ENCODE results near the gene ITSN2.

DNA sequence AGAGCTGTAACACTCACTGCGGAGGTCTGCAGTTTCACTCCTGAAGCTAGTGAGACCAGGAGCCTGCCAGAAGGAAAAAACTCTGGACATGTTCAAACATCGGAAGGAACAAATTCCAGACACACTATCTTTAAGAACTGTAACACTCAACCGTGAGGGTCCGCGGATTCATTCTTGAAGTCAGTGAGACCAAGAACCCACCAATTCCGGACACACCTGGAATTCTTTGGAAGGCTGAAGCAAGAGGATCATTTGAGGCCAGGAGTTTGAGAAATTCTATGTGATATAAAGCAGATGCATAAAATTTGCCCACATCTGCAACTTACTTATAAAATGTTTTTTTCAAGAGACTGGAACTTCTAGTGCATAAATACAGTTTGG, 43.5 kb upstream of the ITSN2 start:
- TF ChIP-seq, protein P1, sequence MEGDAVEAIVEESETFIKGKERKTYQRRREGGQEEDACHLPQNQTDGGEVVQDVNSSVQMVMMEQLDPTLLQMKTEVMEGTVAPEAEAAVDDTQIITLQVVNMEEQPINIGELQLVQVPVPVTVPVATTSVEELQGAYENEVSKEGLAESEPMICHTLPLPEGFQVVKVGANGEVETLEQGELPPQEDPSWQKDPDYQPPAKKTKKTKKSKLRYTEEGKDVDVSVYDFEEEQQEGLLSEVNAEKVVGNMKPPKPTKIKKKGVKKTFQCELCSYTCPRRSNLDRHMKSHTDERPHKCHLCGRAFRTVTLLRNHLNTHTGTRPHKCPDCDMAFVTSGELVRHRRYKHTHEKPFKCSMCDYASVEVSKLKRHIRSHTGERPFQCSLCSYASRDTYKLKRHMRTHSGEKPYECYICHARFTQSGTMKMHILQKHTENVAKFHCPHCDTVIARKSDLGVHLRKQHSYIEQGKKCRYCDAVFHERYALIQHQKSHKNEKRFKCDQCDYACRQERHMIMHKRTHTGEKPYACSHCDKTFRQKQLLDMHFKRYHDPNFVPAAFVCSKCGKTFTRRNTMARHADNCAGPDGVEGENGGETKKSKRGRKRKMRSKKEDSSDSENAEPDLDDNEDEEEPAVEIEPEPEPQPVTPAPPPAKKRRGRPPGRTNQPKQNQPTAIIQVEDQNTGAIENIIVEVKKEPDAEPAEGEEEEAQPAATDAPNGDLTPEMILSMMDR (IDR thresholded peaks at IDR 0.05; ENCODE audit: low read depth, low read length, missing input control), result no peak
- TF ChIP-seq EGR1 (IDR thresholded peaks at IDR 0.05; ENCODE audit: low read depth in 2 of 2), result no peak
- no peak for TF ChIP-seq SP1 (IDR thresholded peaks at IDR 0.05)
- TF ChIP-seq, protein P2, sequence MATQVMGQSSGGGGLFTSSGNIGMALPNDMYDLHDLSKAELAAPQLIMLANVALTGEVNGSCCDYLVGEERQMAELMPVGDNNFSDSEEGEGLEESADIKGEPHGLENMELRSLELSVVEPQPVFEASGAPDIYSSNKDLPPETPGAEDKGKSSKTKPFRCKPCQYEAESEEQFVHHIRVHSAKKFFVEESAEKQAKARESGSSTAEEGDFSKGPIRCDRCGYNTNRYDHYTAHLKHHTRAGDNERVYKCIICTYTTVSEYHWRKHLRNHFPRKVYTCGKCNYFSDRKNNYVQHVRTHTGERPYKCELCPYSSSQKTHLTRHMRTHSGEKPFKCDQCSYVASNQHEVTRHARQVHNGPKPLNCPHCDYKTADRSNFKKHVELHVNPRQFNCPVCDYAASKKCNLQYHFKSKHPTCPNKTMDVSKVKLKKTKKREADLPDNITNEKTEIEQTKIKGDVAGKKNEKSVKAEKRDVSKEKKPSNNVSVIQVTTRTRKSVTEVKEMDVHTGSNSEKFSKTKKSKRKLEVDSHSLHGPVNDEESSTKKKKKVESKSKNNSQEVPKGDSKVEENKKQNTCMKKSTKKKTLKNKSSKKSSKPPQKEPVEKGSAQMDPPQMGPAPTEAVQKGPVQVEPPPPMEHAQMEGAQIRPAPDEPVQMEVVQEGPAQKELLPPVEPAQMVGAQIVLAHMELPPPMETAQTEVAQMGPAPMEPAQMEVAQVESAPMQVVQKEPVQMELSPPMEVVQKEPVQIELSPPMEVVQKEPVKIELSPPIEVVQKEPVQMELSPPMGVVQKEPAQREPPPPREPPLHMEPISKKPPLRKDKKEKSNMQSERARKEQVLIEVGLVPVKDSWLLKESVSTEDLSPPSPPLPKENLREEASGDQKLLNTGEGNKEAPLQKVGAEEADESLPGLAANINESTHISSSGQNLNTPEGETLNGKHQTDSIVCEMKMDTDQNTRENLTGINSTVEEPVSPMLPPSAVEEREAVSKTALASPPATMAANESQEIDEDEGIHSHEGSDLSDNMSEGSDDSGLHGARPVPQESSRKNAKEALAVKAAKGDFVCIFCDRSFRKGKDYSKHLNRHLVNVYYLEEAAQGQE (IDR thresholded peaks at IDR 0.05), result no peak
- TF ChIP-seq, protein P3, sequence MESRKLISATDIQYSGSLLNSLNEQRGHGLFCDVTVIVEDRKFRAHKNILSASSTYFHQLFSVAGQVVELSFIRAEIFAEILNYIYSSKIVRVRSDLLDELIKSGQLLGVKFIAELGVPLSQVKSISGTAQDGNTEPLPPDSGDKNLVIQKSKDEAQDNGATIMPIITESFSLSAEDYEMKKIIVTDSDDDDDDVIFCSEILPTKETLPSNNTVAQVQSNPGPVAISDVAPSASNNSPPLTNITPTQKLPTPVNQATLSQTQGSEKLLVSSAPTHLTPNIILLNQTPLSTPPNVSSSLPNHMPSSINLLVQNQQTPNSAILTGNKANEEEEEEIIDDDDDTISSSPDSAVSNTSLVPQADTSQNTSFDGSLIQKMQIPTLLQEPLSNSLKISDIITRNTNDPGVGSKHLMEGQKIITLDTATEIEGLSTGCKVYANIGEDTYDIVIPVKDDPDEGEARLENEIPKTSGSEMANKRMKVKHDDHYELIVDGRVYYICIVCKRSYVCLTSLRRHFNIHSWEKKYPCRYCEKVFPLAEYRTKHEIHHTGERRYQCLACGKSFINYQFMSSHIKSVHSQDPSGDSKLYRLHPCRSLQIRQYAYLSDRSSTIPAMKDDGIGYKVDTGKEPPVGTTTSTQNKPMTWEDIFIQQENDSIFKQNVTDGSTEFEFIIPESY (IDR thresholded peaks at IDR 0.05), result no peak
- TF ChIP-seq GABPA (IDR thresholded peaks at IDR 0.05 in 1 of 2, conservative IDR thresholded peaks at IDR 0.05 in 1 of 2), result no peak
- no peak for TF ChIP-seq JUND (IDR thresholded peaks at IDR 0.05)
- no peak for TF ChIP-seq RAD21 (IDR thresholded peaks at IDR 0.05)
